HCT116 (cell line): ENCODE data around the gene CC2D1B. TPM values are rescaled to one million over a fixed set of nuclear protein-coding genes. Genes with fewer than 3 reads are reported as not detected.

Source experiments
- ATAC-seq: fragments of 200-7000 bp; cut with Tn5 transposase; 2 replicates; pipeline ENCODE4 v1.9.1; 2020; ENCODE audit warnings: mild to moderate bottlenecking, moderate library complexity
- BruUV-seq: library from RNA; stranded (reverse); fragments of 400-500 nt; replicated peaks from 2 replicates; lab custom pipeline; 2021; lab: Mats Ljungman, UMichigan
- CTCF ChIA-PET: fragments of 300-600 bp; sonication (Branson Sonifier 250); formaldehyde crosslinking; loops from one replicate; lab custom pipeline; 2021; ENCODE audit warnings: antibody characterized with exemption; lab: Charles Lee
- POLR2A ChIA-PET: fragments of 300-600, 350-600 bp; sonication (Branson Sonifier 250); formaldehyde crosslinking; loops from one replicate; lab custom pipeline; 2021; ENCODE audit warnings: antibody characterized with exemption; lab: Charles Lee
- RAD21 ChIA-PET, 2 experiments: fragments of 300-600 bp; sonication (Branson Sonifier 250); formaldehyde crosslinking; loops; one replicate each; lab custom pipeline; 2023; ENCODE audit warnings: low total read pairs in 2 of 2; ENCODE audit not compliant: uncharacterized antibody in 2 of 2, unreplicated experiment in 2 of 2, low non-redundant PET in 1 of 2; lab: Charles Lee
- DNase-seq: peaks from one replicate; pipeline ENCODE4 v3.0.0-alpha.2; 2010; ENCODE audit warnings: low read depth, low spot score
- H2AFZ ChIP-seq: fragments of 200-600 bp; shearing (Covaris generic), sonication (generic); 2 replicates; pipeline ENCODE4 v1.6.1; 2017; ENCODE audit warnings: low read depth, mixed run types, mixed read lengths, antibody characterized with exemption, low read length; ENCODE audit not compliant: poor library complexity, severe bottlenecking
- H3K27ac ChIP-seq: 2 replicates; pipeline ENCODE4 v1.5.1; 2012; ENCODE audit warnings: low read depth, low read length
- H3K27me3 ChIP-seq: fragments of 200-600 bp; sonication (generic); 2 replicates; pipeline ENCODE4 v1.6.1; 2016; ENCODE audit warnings: mixed run types, low read length, mixed read lengths; ENCODE audit not compliant: insufficient read depth
- H3K36me3 ChIP-seq, 2 experiments: fragments of 200-500 bp in 1 of 2; fragments of 200-600 bp in 1 of 2; sonication (Bioruptor generic) in 1 of 2; sonication (generic) in 1 of 2; 2 replicates each; pipeline versions ENCODE4 v1.5.1 to v1.6.1; 2014 to 2016; ENCODE audit warnings: low read length in 2 of 2, inconsistent platforms in 1 of 2, mixed read lengths in 1 of 2, mixed run types in 1 of 2; ENCODE audit not compliant: insufficient read depth in 2 of 2, control insufficient read depth in 1 of 2
- H3K4me1 ChIP-seq, 2 experiments: fragments of 200-600 bp in 1 of 2; sonication (generic) in 1 of 2; 2 replicates each; pipeline versions ENCODE4 v1.5.1 to v1.6.1; 2012 to 2017; ENCODE audit warnings: low read length in 2 of 2, inconsistent platforms in 1 of 2, mild to moderate bottlenecking in 1 of 2, mixed read lengths in 1 of 2, mixed run types in 1 of 2, moderate library complexity in 1 of 2; ENCODE audit not compliant: insufficient read depth in 2 of 2, control insufficient read depth in 1 of 2
- H3K4me2 ChIP-seq: fragments of 200-600 bp; sonication (generic); 2 replicates; pipeline ENCODE4 v1.6.1; 2017; ENCODE audit warnings: mixed run types, low read length, mixed read lengths
- H3K4me3 ChIP-seq, 2 experiments: fragments of 200-600 bp in 1 of 2; sonication (generic) in 1 of 2; replicated peaks in 1 of 2; 2 replicates each; pipeline ENCODE4 v1.5.1; 2011 to 2016; ENCODE audit warnings: low read length in 2 of 2, control low read depth in 1 of 2, low read depth in 1 of 2, mild to moderate bottlenecking in 1 of 2, mixed read lengths in 1 of 2, mixed run types in 1 of 2
- H3K79me2 ChIP-seq: fragments of 200-600 bp; sonication (generic); 2 replicates; pipeline ENCODE4 v1.6.1; 2017; ENCODE audit warnings: mild to moderate bottlenecking, mixed run types, low read length, moderate library complexity, mixed read lengths; ENCODE audit not compliant: insufficient read depth
- H3K9ac ChIP-seq: fragments of 200-600 bp; sonication (generic); 2 replicates; pipeline ENCODE4 v1.6.1; 2016; ENCODE audit warnings: low read length, mixed read lengths
- H3K9me2 ChIP-seq: fragments of 200-600 bp; sonication (generic), shearing (Covaris generic); 2 replicates; pipeline ENCODE4 v1.6.1; 2017; ENCODE audit warnings: mixed run types, mild to moderate bottlenecking, moderate library complexity; ENCODE audit not compliant: insufficient read depth
- H3K9me3 ChIP-seq, 2 experiments: fragments of 200-500 bp in 1 of 2; fragments of 200-600 bp in 1 of 2; sonication (Bioruptor generic) in 1 of 2; sonication (generic) in 1 of 2; 2 replicates each; pipeline ENCODE4 v1.6.1; 2014 to 2017; ENCODE audit warnings: low read length in 2 of 2, mixed read lengths in 2 of 2, inconsistent platforms in 1 of 2, low read depth in 1 of 2, mild to moderate bottlenecking in 1 of 2, mixed run types in 1 of 2, moderate library complexity in 1 of 2; ENCODE audit not compliant: control insufficient read depth in 1 of 2, insufficient read depth in 1 of 2
- H4K20me1 ChIP-seq: fragments of 200-600 bp; sonication (generic), shearing (Covaris generic); 2 replicates; pipeline ENCODE4 v1.6.1; 2017; ENCODE audit warnings: mixed run types, mild to moderate bottlenecking, moderate library complexity; ENCODE audit not compliant: insufficient read depth
- ATF3 ChIP-seq: IDR thresholded peaks from 2 replicates; pipeline ENCODE4 v1.6.1; 2012
- CTCF ChIP-seq, 3 experiments: fragments of 200-600 bp in 1 of 3; sonication (generic) in 1 of 3; IDR thresholded peaks in 2 of 3; conservative IDR thresholded peaks in 1 of 3; 2 replicates each; pipeline ENCODE4 v1.5.1; 2012 to 2017; ENCODE audit warnings: low read depth in 2 of 3, low read length in 2 of 3, antibody characterized with exemption in 1 of 3, borderline replicate concordance in 1 of 3, control low read depth in 1 of 3, mild to moderate bottlenecking in 1 of 3, mixed read lengths in 1 of 3, mixed run types in 1 of 3, moderate library complexity in 1 of 3; ENCODE audit not compliant: insufficient read depth in 1 of 3
- EGR1 ChIP-seq: IDR thresholded peaks from 2 replicates; pipeline ENCODE4 v1.6.1; 2012; ENCODE audit warnings: low read depth
- JUND ChIP-seq: IDR thresholded peaks from 2 replicates; pipeline ENCODE4 v1.6.1; 2012
- MAX ChIP-seq: IDR thresholded peaks from 2 replicates; pipeline ENCODE4 v1.6.1; 2012
- POLR2A ChIP-seq: IDR thresholded peaks from 2 replicates; pipeline ENCODE4 v1.7.0; 2011; ENCODE audit warnings: borderline replicate concordance; ENCODE audit not compliant: insufficient read depth, insufficient read length; ENCODE audit errors: extremely low read depth
- RAD21 ChIP-seq: IDR thresholded peaks from 2 replicates; pipeline ENCODE4 v1.6.1; 2012; ENCODE audit warnings: low read depth, mild to moderate bottlenecking
- SIN3A ChIP-seq: IDR thresholded peaks from 2 replicates; pipeline ENCODE4 v1.6.1; 2012; ENCODE audit warnings: low read depth
- TCF7L2 ChIP-seq: IDR thresholded peaks from 2 replicates; pipeline ENCODE4 v1.7.0; 2011; ENCODE audit warnings: borderline replicate concordance, inconsistent platforms; ENCODE audit not compliant: insufficient read depth, insufficient read length; ENCODE audit errors: extremely low read depth
- ZFX ChIP-seq: fragments of 450-650 bp; IDR thresholded peaks from 2 replicates; pipeline ENCODE4 v1.6.1; 2017
- ZNF274 ChIP-seq: fragments of 200-500 bp; sonication (Bioruptor generic); IDR thresholded peaks from 2 replicates; pipeline ENCODE4 v1.6.1; 2014; ENCODE audit warnings: mild to moderate bottlenecking, low read depth, low read length, inconsistent platforms
- intact Hi-C: fragments of 100-400 bp; cut with micrococcal nuclease; formaldehyde crosslinking; loops from 2 replicates; pipeline ENCODE4 v1.10.0; 2022
- total RNA-seq: library from RNA; stranded (reverse); gene quantifications from one replicate; pipeline ENCODE4 v1.2.1, GENCODE V29; 2021; ENCODE audit not compliant: unreplicated experiment
- TF ChIP-seq, protein P1 (sequence below): IDR thresholded peaks from 2 replicates; pipeline ENCODE4 v1.6.1; 2011; ENCODE audit warnings: mild to moderate bottlenecking, low read length, moderate library complexity; ENCODE audit not compliant: insufficient replicate concordance; ENCODE audit errors: extremely low read depth

CC2D1B gene
- total RNA-seq, 1 experiment from 2014 or later = 20.4 TPM

DNA sequence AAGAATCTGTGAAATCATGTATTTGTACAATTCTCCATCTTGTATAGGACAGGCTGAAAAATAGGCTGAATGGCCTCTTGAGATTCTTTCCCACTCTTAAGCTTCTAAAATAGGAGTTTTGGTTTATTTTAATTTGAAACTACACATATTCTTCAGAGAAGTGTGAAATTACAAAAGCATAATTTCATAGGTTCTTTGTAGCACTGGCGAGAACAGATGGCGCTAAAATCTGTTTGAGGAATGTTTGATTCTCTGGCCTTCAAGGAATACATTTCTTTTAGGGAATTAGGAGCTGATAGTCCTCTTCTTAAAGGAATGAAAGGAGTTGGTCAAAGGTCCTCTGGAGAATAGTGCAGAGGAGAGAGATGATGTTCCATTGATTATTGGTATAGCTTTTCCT lies 44.9 kb downstream of the CC2D1B start (continued):
- TF ChIP-seq, protein P1, sequence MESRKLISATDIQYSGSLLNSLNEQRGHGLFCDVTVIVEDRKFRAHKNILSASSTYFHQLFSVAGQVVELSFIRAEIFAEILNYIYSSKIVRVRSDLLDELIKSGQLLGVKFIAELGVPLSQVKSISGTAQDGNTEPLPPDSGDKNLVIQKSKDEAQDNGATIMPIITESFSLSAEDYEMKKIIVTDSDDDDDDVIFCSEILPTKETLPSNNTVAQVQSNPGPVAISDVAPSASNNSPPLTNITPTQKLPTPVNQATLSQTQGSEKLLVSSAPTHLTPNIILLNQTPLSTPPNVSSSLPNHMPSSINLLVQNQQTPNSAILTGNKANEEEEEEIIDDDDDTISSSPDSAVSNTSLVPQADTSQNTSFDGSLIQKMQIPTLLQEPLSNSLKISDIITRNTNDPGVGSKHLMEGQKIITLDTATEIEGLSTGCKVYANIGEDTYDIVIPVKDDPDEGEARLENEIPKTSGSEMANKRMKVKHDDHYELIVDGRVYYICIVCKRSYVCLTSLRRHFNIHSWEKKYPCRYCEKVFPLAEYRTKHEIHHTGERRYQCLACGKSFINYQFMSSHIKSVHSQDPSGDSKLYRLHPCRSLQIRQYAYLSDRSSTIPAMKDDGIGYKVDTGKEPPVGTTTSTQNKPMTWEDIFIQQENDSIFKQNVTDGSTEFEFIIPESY = no peak
- TF ChIP-seq CTCF (IDR thresholded peaks at IDR 0.05 in 2 of 3, conservative IDR thresholded peaks at IDR 0.05 in 1 of 3; ENCODE audit: borderline replicate concordance in 1 of 3, insufficient read depth in 1 of 3, low read depth in 2 of 3, low read length in 2 of 3) (no peak), ATF3 (no peak), RAD21 (no peak), MAX (no peak), POLR2A (no peak), JUND (no peak)

GRCh38 chr1:52306227-52307006 lies 59.6 kb downstream of the CC2D1B start:
- ChIA-PET POLR2A (no interaction called here), CTCF (no interaction called here), RAD21 (no interaction called here)
- Histone ChIP-seq H3K9me3 (no peaks in the 10 kb centered on the region), H3K36me3 (no peaks in the 10 kb centered on the region), H4K20me1 (no peaks in the 10 kb centered on the region), H2AFZ (no peak overlapping the region), H3K4me2 (no peak overlapping the region), H3K9ac (no peak overlapping the region), H3K79me2 (no peaks in the 10 kb centered on the region), H3K27me3 (no peaks in the 10 kb centered on the region), H3K4me1 (no peaks in the 10 kb centered on the region), H3K27ac (no peak overlapping the region), H3K4me3 (no peak overlapping the region), H3K9me2 (no peaks in the 10 kb centered on the region)
- TF ChIP-seq EGR1 (no peak), POLR2A (no peak), SIN3A (no peak), TCF7L2 (no peak), ZFX (no peak), RAD21 (no peak), ZNF274 (no peak)
- intact Hi-C loops = no loop called here
- DNase-seq (no peak), ATAC-seq (no peak)
- BruUV-seq = no TSS peak
